Measurements from ENCODE around the gene NELL1.

NELL1 gene

GRCh38 chr11:21474529-21474928 lies 805.1 kb downstream of the NELL1 start:
- TF ChIP-seq CTCF (IDR thresholded peaks at IDR 0.05; ENCODE audit: control insufficient read depth, insufficient read depth, low read depth, low read length, missing control alignments): no peak
- no peak for DNase-seq (ENCODE audit: low read depth)
- no peak overlapping the region for H3K4me3 ChIP-seq (ENCODE audit: control insufficient read depth, low read depth, low read length)

GRCh38 chr11:21475276-21475675 lies 805.9 kb downstream of the NELL1 start:
- TF ChIP-seq CTCF (IDR thresholded peaks at IDR 0.05; ENCODE audit: control insufficient read depth, insufficient read depth, low read depth, low read length, missing control alignments): no peak
- no peak overlapping the region for H3K4me3 ChIP-seq (ENCODE audit: control insufficient read depth, low read depth, low read length)
- DNase-seq (ENCODE audit: low read depth): no peak

GRCh38 chr11:21476588-21476987 lies 807.2 kb downstream of the NELL1 start:
- H3K4me3 ChIP-seq (ENCODE audit: control insufficient read depth, low read depth, low read length): no peak overlapping the region

GRCh38 chr11:21480240-21480639 lies 810.9 kb downstream of the NELL1 start:
- DNase-seq (ENCODE audit: low read depth): no peak
- H3K4me3 ChIP-seq (ENCODE audit: control insufficient read depth, low read depth, low read length): no peak overlapping the region
- TF ChIP-seq CTCF (IDR thresholded peaks at IDR 0.05; ENCODE audit: control insufficient read depth, insufficient read depth, low read depth, low read length, missing control alignments): no peak

More at GRCh38 chr11:21476588-21476987, 807.2 kb downstream of the NELL1 start:
- TF ChIP-seq CTCF (IDR thresholded peaks at IDR 0.05; ENCODE audit: control insufficient read depth, insufficient read depth, low read depth, low read length, missing control alignments): no peak
- DNase-seq (ENCODE audit: low read depth): no peak

- H3K4me3 ChIP-seq (ENCODE audit: control insufficient read depth, low read depth, low read length): no peak overlapping the region
- no peak for DNase-seq (ENCODE audit: low read depth)
- no peak for TF ChIP-seq CTCF (IDR thresholded peaks at IDR 0.05; ENCODE audit: control insufficient read depth, insufficient read depth, low read depth, low read length, missing control alignments)
Observed at GRCh38 chr11:21481255-21481654, 811.9 kb downstream of the NELL1 start.

- TF ChIP-seq CTCF (IDR thresholded peaks at IDR 0.05; ENCODE audit: control insufficient read depth, insufficient read depth, low read depth, low read length, missing control alignments): no peak
- DNase-seq (ENCODE audit: low read depth): no peak
- no peak overlapping the region for H3K4me3 ChIP-seq (ENCODE audit: control insufficient read depth, low read depth, low read length)
Observed at GRCh38 chr11:21484039-21484438, 814.7 kb downstream of the NELL1 start.

GRCh38 chr11:21485006-21485405 lies 815.6 kb downstream of the NELL1 start:
- no peak for TF ChIP-seq CTCF (IDR thresholded peaks at IDR 0.05; ENCODE audit: control insufficient read depth, insufficient read depth, low read depth, low read length, missing control alignments)
- no peak for DNase-seq (ENCODE audit: low read depth)
- no peak overlapping the region for H3K4me3 ChIP-seq (ENCODE audit: control insufficient read depth, low read depth, low read length)
